Smooth muscle cell (in vitro differentiated cells): ENCODE results near the gene HEYL. TPM values are rescaled to one million over a fixed set of nuclear protein-coding genes. Genes with fewer than 3 reads are reported as not detected.

Experiments used
- DNase-seq: peaks from one replicate; lab custom pipeline; 2025; ENCODE audit not compliant: unreplicated experiment; lab: John Stamatoyannopoulos, UW
- H2AFZ ChIP-seq: fragments of 200-600 bp; sonication (generic); 2 replicates; pipeline ENCODE4 v1.6.0; 2016; ENCODE audit warnings: antibody characterized with exemption, low read depth, mild to moderate bottlenecking
- H3F3A ChIP-seq: fragments of 200-600 bp; sonication (generic); 2 replicates; pipeline ENCODE4 v1.6.0; 2017; ENCODE audit warnings: antibody characterized with exemption, low read depth
- H3K27ac ChIP-seq: fragments of 200-600 bp; sonication (generic); 2 replicates; pipeline ENCODE4 v1.5.1; 2016; ENCODE audit warnings: low read depth, mild to moderate bottlenecking
- H3K27me3 ChIP-seq: fragments of 200-600 bp; sonication (generic); 2 replicates; pipeline ENCODE4 v1.6.1; 2016; ENCODE audit warnings: low read depth, mild to moderate bottlenecking
- H3K36me3 ChIP-seq: fragments of 200-600 bp; sonication (generic); 2 replicates; pipeline ENCODE4 v1.5.1; 2016; ENCODE audit warnings: low read depth
- H3K4me1 ChIP-seq: fragments of 200-600 bp; sonication (generic); 2 replicates; pipeline ENCODE4 v1.5.1; 2016; ENCODE audit warnings: low read depth
- H3K4me2 ChIP-seq: fragments of 200-600 bp; sonication (generic); 2 replicates; pipeline ENCODE4 v1.6.0; 2016; ENCODE audit warnings: mild to moderate bottlenecking
- H3K4me3 ChIP-seq: fragments of 200-600 bp; sonication (generic); 2 replicates; pipeline ENCODE4 v1.5.1; 2016; ENCODE audit warnings: mild to moderate bottlenecking
- H3K79me2 ChIP-seq: fragments of 200-600 bp; sonication (generic); 2 replicates; pipeline ENCODE4 v1.6.0; 2016; ENCODE audit warnings: low read depth, mild to moderate bottlenecking
- H3K9ac ChIP-seq: fragments of 200-600 bp; sonication (generic); 2 replicates; pipeline ENCODE4 v1.6.0; 2016; ENCODE audit warnings: low read depth
- H3K9me3 ChIP-seq: fragments of 200-600 bp; sonication (generic); replicated peaks from 2 replicates; pipeline ENCODE4 v1.5.1; 2016; ENCODE audit warnings: low read depth
- H4K20me1 ChIP-seq: fragments of 200-600 bp; sonication (generic); 2 replicates; pipeline ENCODE4 v1.6.0; 2016; ENCODE audit warnings: low read depth
- WGBS: methylation state at CpG from one replicate; pipeline ENCODE4 v1.1.7; 2016; ENCODE audit warnings: low lambda C conversion rate; 5-methylcytosine and 5-hydroxymethylcytosine counted together
- polyA plus RNA-seq: library from polyadenylated mRNA; unstranded; fragments of >200 nt; fragmentation: Nextera tagmentation; extraction: Ambion mirVana; gene quantifications from 2 replicates; pipeline ENCODE4 v1.2.1, GENCODE V29; 2016
- total RNA-seq: library from RNA; depleted of rRNA; stranded (reverse); fragments of >200 nt; gene quantifications from 2 replicates; pipeline ENCODE4 v1.2.3, GENCODE V29; 2014
- TF ChIP-seq, protein P1 (sequence below): fragments of 200-600 bp; sonication (generic); IDR thresholded peaks from 2 replicates; pipeline ENCODE4 v1.5.1; 2017; ENCODE audit warnings: borderline replicate concordance, mild to moderate bottlenecking, antibody characterized with exemption; ENCODE audit not compliant: insufficient read depth, poor library complexity, severe bottlenecking

The HEYL gene
- total and polyA plus RNA-seq, 2 experiments from 2014 or later = 7.8 to 16.5 TPM

DNA sequence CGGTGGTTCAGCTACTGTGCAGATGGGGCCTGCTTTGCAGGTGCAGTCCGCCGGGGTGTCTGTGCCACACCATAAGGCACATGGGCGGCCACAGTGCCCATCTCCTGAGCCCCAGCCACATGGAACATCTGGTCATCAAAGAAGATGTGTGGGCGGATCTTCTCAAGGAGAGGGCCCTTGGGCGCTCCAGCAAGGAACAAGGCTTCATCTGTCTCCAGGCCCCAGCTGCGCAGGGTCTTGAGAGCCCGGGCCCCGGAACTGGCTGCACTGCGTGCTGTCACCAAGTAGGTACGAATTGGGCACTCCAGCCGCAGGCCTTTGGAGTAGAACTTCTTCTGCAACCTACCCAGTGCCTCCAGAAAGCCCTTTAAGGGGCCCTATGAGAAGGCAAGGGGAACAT lies 19.7 kb upstream of the HEYL start:
- Histone ChIP-seq H3K36me3 (no peaks in the 10 kb centered on the region), H3K27me3 (peaks cover 22% of the 10 kb centered on the region), H3K9me3 (no peaks in the 10 kb centered on the region), H3F3A (no peaks in the 10 kb centered on the region), H3K4me3 (no peak overlapping the region), H3K4me2 (no peak overlapping the region), H3K9ac (no peak overlapping the region), H3K27ac (no peak overlapping the region), H3K4me1 (no peaks in the 10 kb centered on the region), H2AFZ (no peak overlapping the region), H4K20me1 (no peaks in the 10 kb centered on the region), H3K79me2 (no peaks in the 10 kb centered on the region)
- WGBS = 87% methylated on average over 12 of the region's 12 CpGs
- TF ChIP-seq, protein P1, sequence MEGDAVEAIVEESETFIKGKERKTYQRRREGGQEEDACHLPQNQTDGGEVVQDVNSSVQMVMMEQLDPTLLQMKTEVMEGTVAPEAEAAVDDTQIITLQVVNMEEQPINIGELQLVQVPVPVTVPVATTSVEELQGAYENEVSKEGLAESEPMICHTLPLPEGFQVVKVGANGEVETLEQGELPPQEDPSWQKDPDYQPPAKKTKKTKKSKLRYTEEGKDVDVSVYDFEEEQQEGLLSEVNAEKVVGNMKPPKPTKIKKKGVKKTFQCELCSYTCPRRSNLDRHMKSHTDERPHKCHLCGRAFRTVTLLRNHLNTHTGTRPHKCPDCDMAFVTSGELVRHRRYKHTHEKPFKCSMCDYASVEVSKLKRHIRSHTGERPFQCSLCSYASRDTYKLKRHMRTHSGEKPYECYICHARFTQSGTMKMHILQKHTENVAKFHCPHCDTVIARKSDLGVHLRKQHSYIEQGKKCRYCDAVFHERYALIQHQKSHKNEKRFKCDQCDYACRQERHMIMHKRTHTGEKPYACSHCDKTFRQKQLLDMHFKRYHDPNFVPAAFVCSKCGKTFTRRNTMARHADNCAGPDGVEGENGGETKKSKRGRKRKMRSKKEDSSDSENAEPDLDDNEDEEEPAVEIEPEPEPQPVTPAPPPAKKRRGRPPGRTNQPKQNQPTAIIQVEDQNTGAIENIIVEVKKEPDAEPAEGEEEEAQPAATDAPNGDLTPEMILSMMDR = no peak
- DNase-seq = no peak

DNA sequence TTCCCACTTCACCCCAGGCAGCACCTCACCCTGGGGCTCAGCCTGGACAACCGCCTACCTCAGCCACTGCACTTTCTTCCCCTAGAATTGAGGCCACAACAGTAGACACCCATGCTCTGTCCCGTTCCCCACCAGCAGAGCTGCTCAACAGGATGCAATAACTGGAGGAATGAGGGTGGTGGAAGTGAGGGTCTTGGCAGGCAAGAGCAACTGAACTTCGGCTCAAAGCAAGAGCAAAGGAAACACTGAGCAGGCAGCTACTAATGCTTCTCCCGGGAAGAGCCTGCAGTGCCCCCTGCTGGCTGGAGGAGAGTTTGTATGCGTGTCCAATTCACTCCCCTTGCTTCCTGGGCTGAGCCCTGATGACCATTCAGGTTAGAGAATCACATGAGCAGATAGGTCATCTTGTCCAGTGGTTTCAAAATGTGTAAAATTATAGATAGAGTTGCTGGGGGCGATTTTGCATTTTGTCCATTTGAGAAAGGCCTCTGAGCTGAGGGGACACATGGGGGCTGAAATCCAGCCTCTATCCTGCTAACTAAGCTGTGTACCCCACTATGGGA lies 18.6 kb upstream of the HEYL start:
- peaks cover 22% of the 10 kb centered on the region for H3K27me3 ChIP-seq
- TF ChIP-seq, protein P1 = peak; percentile 76

GRCh38 chr1:39657402-39657801 lies 18.0 kb upstream of the HEYL start:
- H2AFZ ChIP-seq = peak overlapping the region; percentile 6
- H3K79me2 ChIP-seq = no peaks in the 10 kb centered on the region
- no peak for DNase-seq
- no peak overlapping the region for H3K4me2 ChIP-seq
- no peaks in the 10 kb centered on the region for H3K36me3 ChIP-seq
- no peak overlapping the region for H3K27ac ChIP-seq
- H3K4me1 ChIP-seq = no peaks in the 10 kb centered on the region
- TF ChIP-seq, protein P1 = no peak
- no peak overlapping the region for H3K9ac ChIP-seq
- H3K9me3 ChIP-seq = no peaks in the 10 kb centered on the region
- no peaks in the 10 kb centered on the region for H4K20me1 ChIP-seq
- no peak overlapping the region for H3K4me3 ChIP-seq
- peaks cover 22% of the 10 kb centered on the region for H3K27me3 ChIP-seq
- no peaks in the 10 kb centered on the region for H3F3A ChIP-seq
- WGBS = 57% methylated on average over 3 of the region's 3 CpGs

More for the DNA sequence above, 18.6 kb upstream of the HEYL start:
- no peak overlapping the region for H3K27ac ChIP-seq
- no peak overlapping the region for H3K4me3 ChIP-seq
- H3F3A ChIP-seq = no peaks in the 10 kb centered on the region
- no peaks in the 10 kb centered on the region for H4K20me1 ChIP-seq
- H3K36me3 ChIP-seq = no peaks in the 10 kb centered on the region
- no peak for DNase-seq
- H3K4me2 ChIP-seq = peak overlapping the region; percentile 59
- H3K9me3 ChIP-seq = no peaks in the 10 kb centered on the region
- no peaks in the 10 kb centered on the region for H3K79me2 ChIP-seq
- 29% methylated on average over 6 of the region's 6 CpGs for WGBS
- H3K4me1 ChIP-seq = no peaks in the 10 kb centered on the region
- no peak overlapping the region for H3K9ac ChIP-seq
- peak overlapping the region; percentile 6 for H2AFZ ChIP-seq

GRCh38 chr1:39656391-39656790 lies 16.9 kb upstream of the HEYL start:
- DNase-seq = no peak
- Histone ChIP-seq H4K20me1 (no peaks in the 10 kb centered on the region), H3K9me3 (no peaks in the 10 kb centered on the region), H3K4me3 (no peak overlapping the region), H3K9ac (no peak overlapping the region), H3K27ac (no peak overlapping the region), H3K4me1 (no peaks in the 10 kb centered on the region), H3K79me2 (no peaks in the 10 kb centered on the region), H3K36me3 (no peaks in the 10 kb centered on the region), H3K27me3 (peaks cover 11% of the 10 kb centered on the region), H2AFZ (no peak overlapping the region), H3F3A (no peaks in the 10 kb centered on the region), H3K4me2 (no peak overlapping the region)
- WGBS = 75% methylated on average over 2 of the region's 2 CpGs
- TF ChIP-seq, protein P1 = no peak
